GM19455 (cell line): ENCODE results near the gene KRT78.

Experiments used
- ATAC-seq: cut with Tn5 transposase; IDR thresholded peaks from one replicate; pipeline ENCODE4 v1.9.1; 2021; ENCODE audit not compliant: unreplicated experiment

KRT78 gene

DNA sequence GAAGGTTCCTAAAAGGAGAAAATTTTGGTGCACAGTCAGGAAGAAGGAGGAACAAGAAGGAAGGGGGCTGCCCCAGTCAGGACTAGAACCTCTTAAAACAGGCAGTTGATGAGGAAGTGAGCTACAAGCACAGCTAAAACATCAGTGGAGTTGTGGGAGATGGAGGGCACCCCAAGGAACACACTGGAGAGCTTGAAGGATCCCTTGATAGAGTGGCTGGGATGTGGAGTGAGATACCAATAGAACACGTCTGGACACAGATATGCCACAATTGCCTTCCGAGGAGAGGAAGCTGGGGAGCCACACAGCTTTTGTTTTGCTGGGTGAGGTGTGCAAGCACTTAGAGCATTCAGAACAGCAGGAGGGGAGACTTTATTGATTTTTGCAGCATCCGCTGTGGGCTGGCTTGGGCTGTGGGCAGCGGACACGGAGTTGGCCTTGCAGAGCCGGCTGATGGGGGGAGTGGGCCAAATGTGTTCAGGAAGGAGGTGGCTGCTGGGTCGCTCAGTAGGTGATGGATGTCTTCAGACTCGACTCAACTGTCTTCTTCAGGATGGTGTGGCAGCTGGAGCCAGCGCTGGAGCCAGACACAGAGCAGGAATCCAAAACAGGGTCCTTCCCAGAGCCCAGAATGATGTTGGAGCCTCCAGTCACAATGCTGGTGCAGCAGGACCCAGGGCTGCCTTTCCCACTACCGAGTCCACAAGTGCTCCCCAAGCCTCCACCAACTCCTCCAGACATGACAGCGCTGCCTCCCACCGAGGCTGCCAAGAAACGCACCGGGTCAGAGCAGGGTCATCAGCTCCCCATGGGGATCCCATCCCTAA, 10.0 kb downstream of the KRT78 start:
- ATAC-seq, result no peak

DNA sequence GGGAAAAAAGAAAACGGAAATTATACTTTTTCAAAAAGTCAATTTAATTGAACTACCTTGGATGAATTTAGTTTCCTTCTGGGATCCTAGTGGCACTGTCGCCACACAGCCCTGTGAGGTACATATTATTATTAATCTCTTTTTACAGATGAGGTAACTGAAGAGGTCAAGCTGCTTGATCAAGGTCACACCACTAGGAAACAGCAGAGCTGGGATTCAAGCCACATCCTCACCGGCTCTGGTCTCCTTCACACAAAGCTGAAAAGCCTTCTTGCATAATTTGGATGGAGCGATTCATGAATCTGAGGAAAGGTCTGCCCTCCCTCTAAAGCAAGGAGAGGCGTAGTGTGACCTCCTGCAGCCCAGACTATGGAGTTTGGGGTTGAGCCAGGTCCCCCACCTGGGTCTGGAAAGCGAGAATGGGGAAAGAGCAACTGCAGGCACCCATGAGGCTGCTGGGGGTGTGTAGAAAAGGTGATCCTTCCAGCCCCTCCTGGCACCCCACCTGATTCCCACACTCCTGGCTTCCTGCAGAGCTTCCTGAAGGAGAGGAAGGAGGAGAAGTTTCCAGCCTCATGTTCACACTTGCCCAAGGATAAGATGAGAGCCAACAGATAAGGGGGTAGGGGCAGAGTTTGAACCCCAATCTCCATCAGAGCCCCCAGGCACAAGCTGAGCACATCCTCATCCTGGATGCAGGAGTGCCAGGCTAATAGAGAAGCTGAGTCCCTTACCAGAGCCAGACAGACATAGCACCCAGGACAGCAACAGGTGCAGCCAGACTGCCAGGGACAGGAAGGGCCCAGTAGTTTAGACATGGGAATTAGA, 10.8 kb downstream of the KRT78 start:
- ATAC-seq, result no peak

DNA sequence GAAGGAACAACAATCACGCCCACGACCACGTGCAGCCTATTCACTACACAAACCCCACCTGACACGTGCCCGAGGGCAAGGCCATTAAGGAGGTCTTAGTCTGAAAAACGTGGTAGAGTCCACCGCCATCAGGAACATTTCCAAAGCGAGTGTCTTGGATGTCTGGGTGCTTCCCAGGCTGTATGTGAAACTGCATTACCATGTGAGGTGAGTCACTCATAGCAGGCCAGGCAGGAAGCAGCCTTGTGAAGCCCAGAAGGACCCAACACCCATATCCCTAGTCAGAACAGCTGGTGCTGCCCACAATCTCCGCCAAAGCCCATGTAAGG, 11.4 kb downstream of the KRT78 start:
- ATAC-seq, result no peak

DNA sequence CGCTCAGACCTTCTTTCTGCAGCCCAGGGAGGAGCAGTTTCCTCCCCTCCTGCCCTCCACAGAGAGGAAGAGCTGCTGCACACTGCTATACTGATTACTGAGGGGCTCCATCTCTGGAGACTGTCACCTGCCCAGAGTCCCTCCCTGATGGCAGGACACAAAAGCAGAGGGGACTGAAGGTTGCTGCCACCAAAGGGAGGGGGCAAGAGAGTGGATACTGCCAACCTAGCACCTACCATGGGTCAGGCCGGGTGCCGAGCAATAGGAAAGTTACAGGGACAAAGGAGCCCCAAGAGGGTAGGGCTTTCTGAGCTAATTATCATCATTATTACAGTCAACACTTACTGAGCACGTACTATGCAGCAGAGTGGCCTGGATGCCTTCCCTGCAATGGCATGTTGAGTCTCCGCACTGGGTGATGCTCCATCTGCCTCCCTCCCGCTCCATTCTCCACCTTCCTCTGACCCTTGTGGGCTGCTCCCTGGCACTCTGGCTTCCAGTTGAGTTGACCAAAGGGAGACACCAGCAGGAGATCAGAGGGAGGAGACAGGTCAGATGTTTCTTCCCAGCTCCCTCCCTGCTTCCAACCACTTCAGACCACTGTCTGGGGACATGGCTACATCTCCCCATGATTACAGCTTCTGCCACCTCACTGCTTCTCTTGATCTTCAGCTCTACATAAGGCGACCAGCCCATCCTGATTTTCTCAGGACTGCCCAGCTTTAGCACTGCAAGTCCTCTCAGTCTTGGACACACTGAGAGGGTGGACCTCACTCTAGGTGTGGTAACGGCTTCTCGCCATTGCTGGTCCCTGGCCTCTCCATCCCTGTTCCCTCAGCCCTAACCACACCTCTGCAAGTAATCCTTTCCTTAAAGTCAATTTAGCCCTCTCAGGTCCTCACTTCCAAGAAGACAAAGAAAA, 12.0 kb downstream of the KRT78 start:
- no peak for ATAC-seq

DNA sequence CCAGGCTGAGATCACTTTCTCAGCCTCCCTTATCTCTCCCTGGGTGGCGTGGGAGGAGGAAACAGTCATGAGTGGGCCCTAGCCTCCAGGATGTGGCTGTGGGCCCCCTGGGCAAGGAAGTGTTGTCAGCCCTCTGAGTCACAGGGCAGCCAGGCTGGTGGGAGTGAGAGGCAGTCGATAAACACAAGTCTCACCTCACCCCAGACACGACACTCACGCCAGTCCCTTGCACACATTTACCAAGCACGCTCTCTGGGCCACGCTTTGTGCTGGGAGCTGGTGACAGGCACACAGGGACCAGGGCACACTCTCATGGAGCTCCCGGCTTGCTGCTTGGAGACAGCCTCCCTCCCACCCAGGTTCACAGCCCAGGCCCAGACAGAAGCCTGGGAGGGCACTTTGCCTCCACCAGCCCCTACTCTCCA, 12.7 kb downstream of the KRT78 start:
- ATAC-seq, result no peak

DNA sequence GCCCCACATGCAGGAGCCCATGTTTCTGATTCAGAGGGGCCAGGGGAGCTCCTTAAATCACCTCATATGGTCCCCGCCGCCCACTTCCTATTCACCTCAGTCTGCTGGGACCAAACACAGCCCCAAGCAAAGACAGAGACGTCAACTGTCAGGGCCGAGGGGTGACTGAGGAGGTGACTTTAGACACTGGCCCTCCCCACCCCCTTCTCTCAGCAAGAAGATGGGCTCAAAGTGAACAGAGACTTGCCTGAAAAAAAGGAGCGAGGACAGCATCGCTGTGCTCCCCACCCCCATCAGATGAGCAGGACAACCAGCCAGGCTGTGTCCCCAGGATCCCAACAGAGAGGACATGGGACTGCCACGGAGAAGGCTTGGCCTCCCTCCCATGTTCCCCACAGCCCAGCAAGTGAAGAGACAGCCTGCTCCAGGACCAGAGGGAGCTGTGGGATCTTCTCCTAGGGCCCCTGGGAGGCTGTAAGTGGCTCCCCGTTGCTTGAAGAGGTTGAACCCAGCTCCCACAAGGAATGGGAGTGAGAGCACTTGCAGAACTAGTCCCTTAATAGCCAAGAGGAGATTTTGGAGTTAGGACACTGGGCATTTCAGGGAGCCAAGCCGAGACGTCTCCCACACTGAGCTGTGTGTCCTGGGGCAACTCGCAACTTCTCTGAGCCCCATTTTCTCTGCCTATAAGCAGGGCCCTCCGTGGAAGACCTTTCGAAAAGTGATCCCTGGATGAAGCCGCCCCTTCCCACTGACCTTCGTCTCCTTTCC, 13.3 kb downstream of the KRT78 start:
- ATAC-seq, result no peak

DNA sequence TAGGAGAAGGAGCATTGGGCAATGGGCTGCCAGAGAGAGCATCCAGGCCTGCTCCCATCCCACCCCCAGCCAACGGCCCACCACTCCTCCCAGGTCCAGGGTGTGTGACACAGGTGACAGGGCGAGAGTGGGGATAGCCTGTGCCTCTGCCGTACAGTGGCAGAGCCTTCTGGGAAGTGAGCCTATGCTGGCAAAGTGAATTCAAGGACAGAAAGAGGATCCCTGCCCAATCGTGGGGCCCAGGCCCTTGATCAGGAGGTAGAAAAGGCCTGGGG, 14.1 kb downstream of the KRT78 start:
- no peak for ATAC-seq

GRCh38 chr12:52833922-52834726, 14.7 kb downstream of the KRT78 start, which contains the start of gene KRT79:
KRT79 (minus strand) TSS chr12:52834311; CDS start chr12:52834260, 51 bp downstream.
- no peak for ATAC-seq

- ATAC-seq, result no peak
Measured at GRCh38 chr12:52832985-52833905, 15.5 kb downstream of the KRT78 start.

DNA sequence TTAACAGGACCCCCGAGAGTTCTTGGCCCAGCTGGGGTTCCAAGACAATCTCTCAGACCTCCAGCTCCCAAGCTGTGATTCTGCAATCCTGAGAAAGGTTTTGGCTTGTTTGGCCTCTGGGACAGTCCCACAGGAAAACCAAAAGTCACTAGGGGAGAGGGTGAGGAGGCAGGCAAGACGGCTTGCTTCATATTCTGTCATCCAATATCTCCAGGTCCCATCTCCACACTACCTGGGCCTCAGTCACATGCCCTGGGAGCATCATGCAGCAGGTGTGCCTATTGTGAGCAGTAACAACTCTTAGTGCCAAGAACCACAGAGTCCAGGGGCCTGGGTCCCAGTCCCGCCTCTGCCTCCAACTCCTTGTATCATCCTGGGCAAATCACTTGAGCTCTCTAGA, 16.3 kb downstream of the KRT78 start:
- no peak for ATAC-seq

DNA sequence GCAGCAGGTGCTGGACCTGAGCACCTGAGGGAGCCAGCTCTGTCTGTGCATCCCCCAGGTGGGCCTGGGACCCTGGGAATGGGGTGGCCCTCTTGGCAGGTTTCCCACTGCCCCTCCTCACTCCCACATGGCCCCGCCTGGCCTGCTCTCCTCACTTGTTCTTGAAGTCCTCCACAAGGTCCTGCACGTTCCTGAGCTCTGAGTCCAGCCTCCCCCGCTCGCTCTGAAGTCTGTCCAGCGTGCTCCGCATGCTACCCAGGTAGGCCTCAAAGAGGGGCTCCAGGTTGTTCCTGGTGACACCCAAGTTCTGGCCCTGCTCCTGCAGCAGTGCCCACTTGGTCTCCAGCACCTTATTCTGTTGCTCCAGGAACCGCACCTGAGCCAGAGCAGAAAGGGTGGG, 17.5 kb downstream of the KRT78 start:
- no peak for ATAC-seq

- ATAC-seq, result no peak
Measured at GRCh38 chr12:52829986-52830770, 18.6 kb downstream of the KRT78 start.

GRCh38 chr12:52828591-52829021, 20.2 kb downstream of the KRT78 start:
- ATAC-seq, result no peak

DNA sequence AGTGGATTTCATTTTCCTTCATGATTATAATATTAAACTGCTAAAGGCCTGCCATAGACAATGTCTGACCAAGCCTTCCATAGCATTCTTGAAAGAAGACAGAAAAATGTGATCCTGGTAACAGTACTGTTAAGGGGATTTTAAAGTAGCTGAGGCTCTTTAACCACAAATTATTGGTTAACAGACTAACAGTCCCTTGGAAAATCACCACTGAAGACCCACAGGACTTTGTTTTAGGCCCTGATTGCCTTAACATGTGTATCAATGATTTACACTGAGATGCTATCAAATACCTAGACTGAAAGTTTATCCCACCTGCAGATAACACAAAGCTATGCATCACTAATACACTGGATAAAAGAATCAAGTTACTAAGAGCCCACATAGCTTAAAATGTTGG, 20.6 kb downstream of the KRT78 start:
- no peak for ATAC-seq

DNA sequence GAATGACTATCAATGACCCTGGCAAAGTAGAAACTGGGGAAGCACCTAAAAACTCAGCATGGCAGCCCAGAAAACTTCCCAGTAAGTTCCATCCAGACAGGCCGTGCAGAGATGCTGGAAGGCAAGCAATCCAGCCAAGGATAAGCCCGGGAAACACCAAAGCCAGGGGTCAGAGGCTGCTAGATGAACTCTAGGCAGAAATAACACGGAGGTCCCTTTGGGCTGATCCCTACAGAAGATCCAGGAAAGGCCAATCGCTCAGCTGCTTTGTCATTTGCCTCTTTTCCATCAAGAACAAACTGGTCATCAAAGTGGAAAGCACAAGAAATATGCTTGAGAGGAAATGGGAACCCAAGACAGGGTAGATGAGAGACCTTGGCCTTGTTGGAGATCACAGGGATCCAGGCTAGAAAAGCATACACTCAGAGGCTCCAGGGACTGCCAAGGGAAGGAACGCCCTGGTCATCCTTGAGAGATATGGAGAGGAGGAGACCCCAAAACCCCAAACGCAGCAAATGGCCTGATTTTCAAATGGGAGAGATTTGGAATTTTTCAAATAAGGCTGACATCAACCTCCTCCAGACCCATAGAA, 21.2 kb downstream of the KRT78 start:
- ATAC-seq, result no peak

- ATAC-seq, result no peak
Measured at GRCh38 chr12:52826611-52827498, 21.9 kb downstream of the KRT78 start.

DNA sequence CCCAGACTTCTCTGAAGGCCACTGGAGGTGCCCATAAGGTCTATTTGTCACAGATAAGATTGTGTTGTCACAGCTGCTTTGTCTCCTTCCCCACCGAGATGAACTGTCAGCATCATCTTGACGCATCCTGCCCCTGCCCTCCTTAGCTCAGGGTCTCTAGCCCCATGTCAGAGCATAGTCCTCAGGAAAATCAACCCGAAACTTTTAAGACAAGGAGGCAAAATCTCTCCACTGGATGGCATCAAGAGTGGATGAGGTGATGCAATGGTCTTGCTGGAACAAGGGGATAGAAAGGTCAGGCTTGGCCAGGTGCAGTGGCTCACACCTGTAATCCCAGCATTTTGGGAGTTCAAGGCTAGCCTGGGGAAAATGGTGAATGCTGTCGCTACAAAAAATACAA, 22.8 kb downstream of the KRT78 start:
- no peak for ATAC-seq
